Muscle of leg (tissue), 11 donors: ENCODE results near the gene ARID5B. TPM values are rescaled to one million over a fixed set of nuclear protein-coding genes. Genes with fewer than 3 reads are reported as not detected.
"Not testable (repeated sequence)": the region's sequence is repeated elsewhere in the genome, so short reads cannot be mapped to it uniquely, and the experiment has no call there.

Experiments used
- DNase-seq: peaks from one replicate; pipeline ENCODE4 v3.0.0; 2013
- H3K27ac ChIP-seq: one replicate; pipeline ENCODE4 v1.5.1; 2013; ENCODE audit warnings: mild to moderate bottlenecking, low read length, control low read depth
- H3K27me3 ChIP-seq: one replicate; pipeline ENCODE4 v1.6.1; 2013; ENCODE audit warnings: low read length; ENCODE audit not compliant: control insufficient read depth, insufficient read depth
- H3K36me3 ChIP-seq: one replicate; pipeline ENCODE4 v1.6.1; 2013; ENCODE audit warnings: low read length; ENCODE audit not compliant: control insufficient read depth, insufficient read depth
- H3K4me1 ChIP-seq: one replicate; pipeline ENCODE4 v1.6.1; 2013; ENCODE audit warnings: low read length; ENCODE audit not compliant: control insufficient read depth, insufficient read depth
- H3K4me3 ChIP-seq: one replicate; pipeline ENCODE4 v1.5.1; 2013; ENCODE audit warnings: low read length, control low read depth
- H3K9me3 ChIP-seq: replicated peaks from 2 replicates; pipeline ENCODE4 v1.6.1; 2013; ENCODE audit warnings: low read depth, low read length; ENCODE audit not compliant: control insufficient read depth
- WGBS: methylation state at CpG from one replicate; pipeline ENCODE4 v1.1.5; 2013; ENCODE audit warnings: missing lambda C conversion rate; ENCODE audit not compliant: insufficient coverage; 5-methylcytosine and 5-hydroxymethylcytosine counted together
- polyA plus RNA-seq, 8 donors: library from polyadenylated mRNA; unstranded; fragments of 120-200 nt; gene quantifications; one replicate each; pipeline versions ENCODE4 v1.2.1 to v1.2.3, GENCODE V29; 2013; ENCODE audit warnings: inconsistent platforms in 1 of 8, low replicate concordance in 1 of 8; ENCODE audit not compliant: insufficient read length in 8 of 8, insufficient read depth in 1 of 8
- total RNA-seq: library from RNA; stranded (reverse); fragments of 120-200 nt; gene quantifications from one replicate; pipeline ENCODE4 v1.2.4, GENCODE V29; 2013

Gene ARID5B
- total and polyA plus RNA-seq, 9 donors = 10.3 to 24.2 (median 15.2) TPM

- H3K27ac ChIP-seq, H3K9me3 ChIP-seq: not testable (repeated sequence)
- WGBS = 100% methylated on average over 2 of the region's 5 CpGs
These were observed 127.0 kb downstream of the ARID5B start for GRCh38 chr10:62028502-62028842.

GRCh38 chr10:62029401-62029800 is 127.9 kb downstream of the ARID5B start:
- no peak for DNase-seq
- no CpG with 5 or more reads among the region's 2 CpGs for WGBS
- Histone ChIP-seq H3K9me3 (no peaks in the 10 kb centered on the region), H3K4me1 (peaks cover 3% of the 10 kb centered on the region), H3K27ac (no peak overlapping the region), H3K4me3 (no peak overlapping the region), H3K36me3 (no peaks in the 10 kb centered on the region), H3K27me3 (no peaks in the 10 kb centered on the region)

More at GRCh38 chr10:62028502-62028842, 127.0 kb downstream of the ARID5B start:
- H3K4me3 ChIP-seq, DNase-seq, H3K4me1 ChIP-seq, H3K36me3 ChIP-seq, H3K27me3 ChIP-seq: not testable (repeated sequence)

GRCh38 chr10:62031507-62031906 is 130.0 kb downstream of the ARID5B start:
- H3K27me3 ChIP-seq = no peaks in the 10 kb centered on the region
- no peak overlapping the region for H3K4me3 ChIP-seq
- no peaks in the 10 kb centered on the region for H3K9me3 ChIP-seq
- WGBS = 17% methylated on average over 1 of the region's 2 CpGs
- DNase-seq = no peak
- no peaks in the 10 kb centered on the region for H3K36me3 ChIP-seq
- H3K4me1 ChIP-seq = peaks cover 13% of the 10 kb centered on the region
- no peak overlapping the region for H3K27ac ChIP-seq

- Histone ChIP-seq H3K4me1 (peaks cover 21% of the 10 kb centered on the region), H3K27me3 (no peaks in the 10 kb centered on the region), H3K36me3 (no peaks in the 10 kb centered on the region), H3K9me3 (no peaks in the 10 kb centered on the region), H3K27ac (no peak overlapping the region), H3K4me3 (no peak overlapping the region)
- WGBS = no CpG with 5 or more reads among the region's 3 CpGs
- no peak for DNase-seq
These were observed 131.6 kb downstream of the ARID5B start for GRCh38 chr10:62033125-62033524.

GRCh38 chr10:62034096-62034640 is 132.7 kb downstream of the ARID5B start:
- Histone ChIP-seq H3K36me3 (no peaks in the 10 kb centered on the region), H3K27ac (no peak overlapping the region), H3K4me3 (no peak overlapping the region), H3K27me3 (no peaks in the 10 kb centered on the region), H3K9me3 (no peaks in the 10 kb centered on the region), H3K4me1 (peaks cover 24% of the 10 kb centered on the region)
- DNase-seq = peak; percentile 60
- WGBS = no CpG with 5 or more reads among the region's 7 CpGs

- Histone ChIP-seq H3K27me3 (no peaks in the 10 kb centered on the region), H3K27ac (no peak overlapping the region), H3K4me3 (no peak overlapping the region), H3K4me1 (peaks cover 24% of the 10 kb centered on the region), H3K9me3 (no peaks in the 10 kb centered on the region), H3K36me3 (no peaks in the 10 kb centered on the region)
- 81% methylated on average over 3 of the region's 11 CpGs for WGBS
- DNase-seq = no peak
These were observed 134.9 kb downstream of the ARID5B start for GRCh38 chr10:62036186-62037081.

GRCh38 chr10:62037166-62037831 is 135.8 kb downstream of the ARID5B start:
- Histone ChIP-seq H3K36me3 (no peaks in the 10 kb centered on the region), H3K27me3 (no peaks in the 10 kb centered on the region), H3K27ac (no peak overlapping the region), H3K9me3 (no peaks in the 10 kb centered on the region), H3K4me1 (peaks cover 21% of the 10 kb centered on the region), H3K4me3 (no peak overlapping the region)
- DNase-seq = peak; percentile 40
- no CpG with 5 or more reads among the region's 8 CpGs for WGBS

GRCh38 chr10:62037890-62038608 is 136.6 kb downstream of the ARID5B start:
- Histone ChIP-seq H3K4me3 (no peak overlapping the region), H3K4me1 (peaks cover 21% of the 10 kb centered on the region), H3K36me3 (no peaks in the 10 kb centered on the region), H3K9me3 (no peaks in the 10 kb centered on the region), H3K27ac (no peak overlapping the region), H3K27me3 (no peaks in the 10 kb centered on the region)
- no peak for DNase-seq

- Histone ChIP-seq H3K4me1 (peaks cover 21% of the 10 kb centered on the region), H3K27ac (no peak overlapping the region), H3K4me3 (no peak overlapping the region), H3K9me3 (no peaks in the 10 kb centered on the region), H3K27me3 (no peaks in the 10 kb centered on the region), H3K36me3 (no peaks in the 10 kb centered on the region)
- peak; percentile 90 for DNase-seq
- 20% methylated on average over 1 of the region's 9 CpGs for WGBS
These were observed 137.2 kb downstream of the ARID5B start for GRCh38 chr10:62038609-62039190.
